ENCODE data around the gene GEMIN8.

Gene GEMIN8

DNA sequence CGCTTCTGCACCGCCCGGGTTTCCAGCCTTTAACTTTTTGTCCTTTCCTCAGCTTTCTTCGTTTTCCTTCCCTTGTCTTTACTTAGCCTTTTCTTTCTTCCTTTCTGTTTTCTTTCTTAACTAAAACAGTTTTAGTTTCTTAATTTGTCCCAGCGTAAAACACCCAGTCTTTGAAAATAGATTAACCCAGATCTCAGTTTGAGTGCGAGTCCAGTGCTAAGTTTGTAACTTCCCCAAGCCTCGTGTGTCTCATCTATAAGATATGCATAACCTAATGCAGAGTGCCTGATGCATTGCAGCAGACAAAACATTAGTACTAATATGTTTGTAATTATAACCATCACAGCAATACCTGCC is 460 bp upstream of the GEMIN8 start:
- no peak for TF ChIP-seq POLR2A (IDR thresholded peaks at IDR 0.05; ENCODE audit: low read depth, low read length)
- FAIRE-seq (no peak), DNase-seq (ENCODE audit: insufficient read length, low spot score) (no peak)

DNA sequence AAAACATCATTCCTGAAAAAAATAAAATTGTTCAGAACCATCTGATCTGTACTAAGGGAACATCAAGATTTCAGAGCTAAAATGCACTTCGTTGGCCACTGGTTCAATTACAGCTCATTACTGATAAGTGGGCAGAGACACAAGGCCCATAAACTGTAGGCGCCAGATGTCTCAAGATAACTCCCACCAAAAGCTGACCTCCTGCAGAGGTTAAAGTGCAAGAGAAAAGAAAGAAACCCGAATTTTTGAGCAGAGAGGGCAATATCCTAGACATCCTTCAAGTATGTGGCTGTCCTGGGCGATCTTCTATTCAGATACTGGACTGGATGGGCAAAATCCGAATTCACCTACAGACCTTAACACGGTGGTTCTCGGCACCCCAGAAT is 660 bp downstream of the GEMIN8 start:
- FAIRE-seq: no peak
- no peak for TF ChIP-seq POLR2A (IDR thresholded peaks at IDR 0.05; ENCODE audit: low read depth, low read length)
- DNase-seq (ENCODE audit: insufficient read length, low spot score): no peak

DNA sequence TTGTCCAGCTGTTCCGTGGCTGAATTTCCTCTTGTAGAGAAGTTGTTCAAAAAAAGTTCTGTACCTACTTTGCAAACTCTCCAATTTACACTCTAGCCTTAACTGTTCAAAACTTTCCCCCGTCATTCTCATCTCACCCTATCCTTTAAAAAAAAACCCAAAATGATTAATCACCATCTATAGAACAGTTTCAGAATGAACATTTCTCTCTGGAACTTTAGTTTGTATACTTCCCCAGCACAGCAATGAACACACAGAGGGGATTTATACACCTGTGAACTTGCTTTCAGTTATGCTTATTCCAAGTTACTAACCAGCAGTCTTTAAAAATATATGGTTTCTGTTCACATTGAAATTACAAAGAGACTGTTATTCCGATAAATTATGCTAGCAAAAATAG is 1.2 kb downstream of the GEMIN8 start:
- DNase-seq (ENCODE audit: insufficient read length, low spot score) (no peak), FAIRE-seq (no peak)
- no peak for TF ChIP-seq POLR2A (IDR thresholded peaks at IDR 0.05; ENCODE audit: low read depth, low read length)

DNA sequence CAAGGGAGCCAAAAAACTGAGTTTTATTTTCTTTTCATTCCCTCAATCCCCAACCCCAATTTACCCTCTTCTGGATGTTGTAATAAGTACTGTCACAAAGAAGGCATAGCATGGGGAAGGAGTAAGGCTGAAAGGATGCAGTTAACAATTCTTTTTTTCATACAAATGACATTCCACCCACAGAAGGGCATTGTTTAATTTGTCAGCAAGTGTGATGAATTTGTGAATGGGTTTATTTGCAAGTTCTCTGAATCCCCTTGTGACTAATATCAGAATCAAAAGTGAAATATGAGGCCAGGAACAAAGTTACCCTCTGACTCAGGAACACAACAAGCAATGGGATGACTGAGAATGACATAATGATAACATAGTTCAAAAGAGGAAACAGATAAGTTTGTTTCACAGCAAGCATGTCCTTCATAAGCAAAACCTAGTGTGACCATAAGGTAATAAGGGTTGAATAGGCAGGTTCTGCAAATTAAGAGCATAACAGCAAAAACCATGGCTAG is 2.1 kb downstream of the GEMIN8 start:
- FAIRE-seq (no peak), DNase-seq (ENCODE audit: insufficient read length, low spot score) (no peak)
- no peak for TF ChIP-seq POLR2A (IDR thresholded peaks at IDR 0.05; ENCODE audit: low read depth, low read length)

DNA sequence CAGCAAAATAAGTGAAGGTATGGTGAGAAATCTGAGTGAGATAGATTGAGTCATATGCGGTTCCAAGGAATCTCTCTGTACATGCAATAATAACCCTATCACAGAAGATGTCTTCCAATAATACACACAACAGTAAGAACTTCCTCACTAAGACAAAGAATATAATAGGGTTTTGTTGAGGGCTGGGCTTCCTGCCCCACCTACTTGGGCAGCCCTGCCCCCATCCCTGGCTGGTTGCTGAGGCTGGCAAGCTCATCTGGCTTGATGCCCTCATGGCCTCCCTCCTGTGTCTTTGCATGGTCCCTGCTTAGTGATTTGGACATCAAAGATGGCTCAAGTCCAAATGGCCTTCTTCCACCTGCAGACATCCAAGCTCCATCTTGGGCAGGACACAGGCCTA is 2.7 kb downstream of the GEMIN8 start:
- FAIRE-seq (no peak), DNase-seq (ENCODE audit: insufficient read length, low spot score) (no peak)
- TF ChIP-seq POLR2A (IDR thresholded peaks at IDR 0.05; ENCODE audit: low read depth, low read length): no peak

GRCh38 chrX:14026121-14026520 is 3.6 kb downstream of the GEMIN8 start:
- DNase-seq (ENCODE audit: insufficient read length, low spot score) (no peak), FAIRE-seq (no peak)
- no peak for TF ChIP-seq POLR2A (IDR thresholded peaks at IDR 0.05; ENCODE audit: low read depth, low read length)

DNA sequence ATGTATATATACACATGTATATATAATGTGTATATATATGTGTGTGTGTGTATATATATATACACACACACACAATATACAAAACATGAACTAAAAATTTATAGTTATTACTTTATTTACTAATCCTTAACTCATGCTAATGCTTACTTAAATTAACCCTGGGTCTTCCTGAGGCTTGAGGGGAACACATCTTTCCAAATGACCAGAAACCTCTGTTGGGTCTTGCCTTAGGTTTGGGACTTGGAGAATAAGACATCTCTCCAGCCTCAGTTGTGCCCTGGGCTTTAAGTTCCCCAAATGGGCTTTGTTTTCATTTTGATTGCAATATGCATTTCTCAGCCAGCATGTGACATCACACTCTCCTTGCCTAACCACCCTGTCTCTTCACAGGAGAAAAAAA is 7.7 kb downstream of the GEMIN8 start:
- no peak for TF ChIP-seq POLR2A (IDR thresholded peaks at IDR 0.05; ENCODE audit: low read depth, low read length)
- DNase-seq (ENCODE audit: insufficient read length, low spot score): no peak
- FAIRE-seq: no peak

- DNase-seq (ENCODE audit: insufficient read length, low spot score) (no peak), FAIRE-seq (no peak)
- TF ChIP-seq POLR2A (IDR thresholded peaks at IDR 0.05; ENCODE audit: low read depth, low read length): no peak
Observed at GRCh38 chrX:14017399-14017798, 12.3 kb downstream of the GEMIN8 start.

GRCh38 chrX:14015941-14016340 is 13.8 kb downstream of the GEMIN8 start:
- TF ChIP-seq POLR2A (IDR thresholded peaks at IDR 0.05; ENCODE audit: low read depth, low read length): no peak
- FAIRE-seq (no peak), DNase-seq (ENCODE audit: insufficient read length, low spot score) (no peak)

GRCh38 chrX:14015294-14015693 is 14.4 kb downstream of the GEMIN8 start:
- FAIRE-seq (no peak), DNase-seq (ENCODE audit: insufficient read length, low spot score) (no peak)
- no peak for TF ChIP-seq POLR2A (IDR thresholded peaks at IDR 0.05; ENCODE audit: low read depth, low read length)

GRCh38 chrX:14014526-14014925 is 15.2 kb downstream of the GEMIN8 start:
- DNase-seq (ENCODE audit: insufficient read length, low spot score) (no peak), FAIRE-seq (no peak)
- no peak for TF ChIP-seq POLR2A (IDR thresholded peaks at IDR 0.05; ENCODE audit: low read depth, low read length)

DNA sequence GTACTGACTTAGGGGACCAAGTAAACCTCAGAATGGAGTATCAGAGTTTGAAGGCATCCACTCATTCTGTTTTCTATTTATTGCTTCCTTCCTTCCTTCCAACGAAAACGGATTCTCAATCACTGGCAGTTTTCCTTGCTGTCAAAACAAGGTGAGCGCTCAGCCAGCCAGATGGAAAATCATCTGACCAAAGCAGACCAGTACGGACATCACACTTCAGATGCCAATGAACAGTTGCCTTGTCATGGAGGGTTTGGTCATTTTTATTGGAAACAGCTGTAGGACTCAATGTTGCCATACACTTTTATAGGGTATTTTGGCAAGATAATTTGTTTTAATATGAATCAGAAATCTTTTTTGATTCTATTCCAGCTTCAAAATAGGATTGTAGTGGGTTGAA is 16.6 kb downstream of the GEMIN8 start:
- DNase-seq (ENCODE audit: insufficient read length, low spot score) (no peak), FAIRE-seq (no peak)
- TF ChIP-seq POLR2A (IDR thresholded peaks at IDR 0.05; ENCODE audit: low read depth, low read length): no peak

DNA sequence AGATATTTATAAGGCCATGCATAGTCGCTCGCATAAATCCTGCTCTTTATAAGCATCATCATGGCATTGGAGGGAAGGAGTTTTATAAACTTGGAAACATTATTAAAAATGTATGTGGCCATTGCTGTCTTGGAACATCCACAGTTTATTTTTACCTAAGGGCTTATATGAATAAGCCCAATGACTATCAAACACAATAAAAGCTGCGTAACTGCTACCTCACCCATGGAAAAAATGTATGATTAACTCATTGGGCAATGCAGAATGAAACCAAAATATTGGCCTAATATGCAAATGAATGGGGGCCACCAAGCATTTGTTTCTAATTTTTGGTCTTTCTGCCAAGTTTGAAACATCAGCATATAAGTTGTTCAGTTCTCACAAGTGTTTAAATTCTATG is 19.1 kb downstream of the GEMIN8 start:
- DNase-seq (ENCODE audit: insufficient read length, low spot score): no peak
- no peak for TF ChIP-seq POLR2A (IDR thresholded peaks at IDR 0.05; ENCODE audit: low read depth, low read length)
- FAIRE-seq: no peak

- FAIRE-seq: no peak
- no peak for DNase-seq (ENCODE audit: insufficient read length, low spot score)
- no peak for TF ChIP-seq POLR2A (IDR thresholded peaks at IDR 0.05; ENCODE audit: low read depth, low read length)
Observed at GRCh38 chrX:14006540-14006939, 23.2 kb downstream of the GEMIN8 start.

GRCh38 chrX:14003876-14004425 is 25.7 kb downstream of the GEMIN8 start:
- FAIRE-seq (no peak), DNase-seq (ENCODE audit: insufficient read length, low spot score) (no peak)
- no peak for TF ChIP-seq POLR2A (IDR thresholded peaks at IDR 0.05; ENCODE audit: low read depth, low read length)

DNA sequence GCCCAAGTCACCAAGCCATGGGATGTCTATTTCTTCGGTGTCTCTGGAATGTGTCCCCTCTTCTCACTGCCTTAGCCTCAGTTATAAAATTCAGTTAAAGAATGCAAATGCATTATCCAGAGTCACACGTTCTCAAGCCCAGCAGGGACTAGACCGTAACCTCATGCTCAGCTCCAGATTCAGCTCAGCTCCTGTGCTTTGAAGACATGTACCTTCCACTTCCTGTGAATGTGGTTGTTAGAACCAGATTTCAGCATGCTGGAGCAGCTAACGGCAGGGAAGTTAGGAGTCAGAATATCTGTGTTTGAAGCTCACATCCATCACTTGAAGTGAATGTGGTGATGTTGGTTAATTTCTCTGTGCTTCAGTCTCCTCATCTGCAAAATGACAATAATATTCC is 26.7 kb downstream of the GEMIN8 start:
- FAIRE-seq (no peak), DNase-seq (ENCODE audit: insufficient read length, low spot score) (no peak)
- no peak for TF ChIP-seq POLR2A (IDR thresholded peaks at IDR 0.05; ENCODE audit: low read depth, low read length)
